Measurements from ENCODE around the gene ESRRA.

ESRRA gene

GRCh38 chr11:64357904-64358535, 52.7 kb downstream of the ESRRA start:
- H3K27ac ChIP-seq: peak overlapping the region; percentile 98
- CTCF ChIA-PET: interaction anchor here (0.7 to 1.0 kb wide), 2 partner anchors 15 to 40 kb away, joined by 3 to 7 read pairs; no protein-coding TSS in a partner anchor
- DNase-seq (ENCODE audit: low spot score): peak; percentile 93
- no peak for TF ChIP-seq CTCF (conservative IDR thresholded peaks at IDR 0.05; ENCODE audit: low read depth)
- POLR2A ChIA-PET (ENCODE audit: low non-redundant PET): interaction anchor here (0.6 to 3.2 kb wide), 3 partner anchors 41 to 48 kb away, joined by 3 to 19 read pairs (median 4); partner anchors contain the start of genes PRDX5 and TRMT112

GRCh38 chr11:64358536-64358906, 53.2 kb downstream of the ESRRA start:
- CTCF ChIA-PET: interaction anchor here (0.7 kb wide), 1 partner anchor 16 kb away, joined by 7 read pairs; no protein-coding TSS in a partner anchor
- POLR2A ChIA-PET (ENCODE audit: low non-redundant PET): interaction anchor here (0.6 to 3.2 kb wide), 2 partner anchors 41 to 49 kb away, joined by 4 to 19 read pairs; partner anchors contain the start of genes PRDX5 and TRMT112
- DNase-seq (ENCODE audit: low spot score): no peak
- H3K27ac ChIP-seq: peak overlapping the region; percentile 98
- no peak for TF ChIP-seq CTCF (conservative IDR thresholded peaks at IDR 0.05; ENCODE audit: low read depth)

GRCh38 chr11:64358907-64359711, 53.8 kb downstream of the ESRRA start, which contains the start of gene RPS6KA4:
Gene RPS6KA4 (plus strand): TSS chr11:64359162. CDS start chr11:64359236, 74 bp downstream.
- no peak for TF ChIP-seq CTCF (conservative IDR thresholded peaks at IDR 0.05; ENCODE audit: low read depth)
- CTCF ChIA-PET: interaction anchor here (0.6 to 0.8 kb wide), 3 partner anchors 43 to 751 kb away, joined by 3 to 6 read pairs (median 4); no protein-coding TSS in a partner anchor
- DNase-seq (ENCODE audit: low spot score): peak; percentile 82
- POLR2A ChIA-PET (ENCODE audit: low non-redundant PET): interaction anchor here (0.7 to 3.2 kb wide), 2 partner anchors 31 to 42 kb away, joined by 3 to 19 read pairs; partner anchors contain the start of genes PRDX5 and TRMT112
- H3K27ac ChIP-seq: peak within 1 kb of the TSS; percentile 98

GRCh38 chr11:64359712-64360445, 54.6 kb downstream of the ESRRA start:
- H3K27ac ChIP-seq: peak overlapping the region; percentile 98
- ChIA-PET POLR2A (ENCODE audit: low non-redundant PET) (interaction anchor here (3.2 kb wide), 1 partner anchor 43 kb away, joined by 19 read pairs; the partner anchor contains the start of genes PRDX5 and TRMT112), CTCF (interaction anchor here (0.6 to 0.8 kb wide), 2 partner anchors 567 to 750 kb away, joined by 4 to 6 read pairs; no protein-coding TSS in a partner anchor)
- peak; percentile 34; the same call in 1 of the 2 replicates for TF ChIP-seq CTCF (conservative IDR thresholded peaks at IDR 0.05; ENCODE audit: low read depth)
- no peak for DNase-seq (ENCODE audit: low spot score)

GRCh38 chr11:64360448-64360921, 55.2 kb downstream of the ESRRA start:
- ChIA-PET CTCF (interaction anchor here (0.6 kb wide), 1 partner anchor 1903 kb away, joined by 3 read pairs; no protein-coding TSS in a partner anchor), POLR2A (ENCODE audit: low non-redundant PET) (interaction anchor here (0.6 kb wide), 1 partner anchor 51 kb away, joined by 7 read pairs; no protein-coding TSS in a partner anchor)
- DNase-seq (ENCODE audit: low spot score): no peak
- peak overlapping the region; percentile 98 for H3K27ac ChIP-seq
- no peak for TF ChIP-seq CTCF (conservative IDR thresholded peaks at IDR 0.05; ENCODE audit: low read depth)
